NCI-H446 (cell line): Measurements from ENCODE around the gene BIRC6.
"Not testable (repeated sequence)": the region's sequence is repeated elsewhere in the genome, so short reads cannot be mapped to it uniquely, and the experiment has no call there.

Experiments used
- DNase-seq, 2 experiments: peaks; one replicate each; lab custom pipeline; 2025; lab: John Stamatoyannopoulos, UW

Gene BIRC6

GRCh38 chr2:32514946-32515345 lies 158.1 kb downstream of the BIRC6 start:
- no peak for DNase-seq

GRCh38 chr2:32516567-32516966 lies 159.7 kb downstream of the BIRC6 start:
- DNase-seq = peak in 1 of 2 experiments; percentile 7

DNA sequence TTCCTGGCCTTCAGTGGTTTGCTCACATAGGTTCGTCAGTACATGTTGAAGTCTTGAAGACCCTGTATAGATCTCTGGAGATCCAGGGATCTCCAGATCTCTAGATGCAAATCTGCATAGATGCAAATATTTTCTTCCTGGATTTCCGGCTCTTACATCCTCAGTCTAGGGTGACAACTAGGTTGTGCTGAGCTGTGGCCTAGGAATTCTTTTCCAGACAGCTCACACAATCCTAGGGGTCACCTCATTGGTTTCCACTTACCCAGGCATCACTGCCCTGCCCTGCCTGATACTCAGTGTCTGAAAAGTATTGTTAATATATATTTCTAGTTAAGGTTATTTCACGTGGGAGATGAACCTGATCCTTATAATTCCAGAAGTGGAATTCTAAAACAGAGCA lies 165.9 kb downstream of the BIRC6 start:
- no peak for DNase-seq

DNA sequence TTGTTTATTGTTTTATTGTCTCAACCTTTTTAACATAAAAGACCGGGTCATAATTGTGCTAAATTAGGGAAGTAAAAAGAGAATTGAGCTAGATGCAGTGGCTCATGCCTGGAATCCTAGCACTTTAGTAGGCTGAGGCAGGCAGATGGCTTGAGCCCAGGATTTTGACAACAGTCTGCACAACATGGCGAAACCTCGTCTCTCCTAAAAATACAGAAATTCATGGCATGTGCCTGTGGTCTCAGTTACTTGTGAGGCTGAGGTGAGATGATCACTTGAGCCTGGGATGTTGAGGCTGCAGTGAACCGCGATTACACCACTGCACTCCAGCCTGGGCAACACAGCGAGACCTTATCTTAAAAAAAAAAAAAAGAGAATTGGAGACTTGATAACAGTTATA lies 166.9 kb downstream of the BIRC6 start:
- no peak for DNase-seq

- DNase-seq = no peak
Observed at GRCh38 chr2:32532341-32532740, 175.5 kb downstream of the BIRC6 start.

DNA sequence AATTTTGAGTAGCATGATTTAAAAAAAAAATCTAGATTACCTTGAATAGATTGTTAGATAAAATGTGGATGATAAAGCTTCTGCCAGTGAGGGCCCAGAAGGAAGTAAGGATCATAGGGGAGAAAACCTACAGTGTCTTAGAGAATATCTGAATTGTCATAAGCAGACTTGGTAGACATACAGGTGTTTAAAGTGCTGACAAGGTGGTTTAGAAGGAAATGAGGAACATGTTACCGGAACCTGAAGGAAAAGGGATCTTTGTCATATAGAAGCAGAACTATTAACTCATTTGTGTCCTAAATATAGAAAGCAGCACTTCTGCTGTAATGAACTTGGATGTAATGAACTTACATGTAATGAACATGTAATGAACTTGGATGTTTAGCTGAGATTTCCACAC lies 176.1 kb downstream of the BIRC6 start:
- no peak for DNase-seq

- no peak for DNase-seq
Observed at GRCh38 chr2:32534831-32535230, 178.0 kb downstream of the BIRC6 start.

- no peak for DNase-seq
Observed at GRCh38 chr2:32538735-32539134, 181.9 kb downstream of the BIRC6 start.

DNA sequence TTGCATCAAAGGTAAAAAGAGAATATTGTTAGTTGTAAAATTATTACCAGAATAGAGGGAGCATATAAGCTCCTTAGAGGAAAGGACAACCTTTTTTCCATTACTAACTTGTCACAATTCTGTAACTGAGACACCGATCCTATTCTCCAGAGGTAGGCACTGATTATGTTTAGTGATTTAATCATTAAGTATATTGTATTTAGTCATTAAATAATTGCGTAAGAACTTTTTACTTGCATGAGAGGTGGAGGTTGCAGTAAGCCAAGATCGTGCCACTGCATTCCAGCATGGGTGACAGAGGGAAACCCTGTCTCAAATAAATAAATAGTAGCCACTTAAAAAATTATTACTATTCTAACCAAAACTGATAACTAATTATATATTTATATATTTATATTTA lies 195.7 kb downstream of the BIRC6 start:
- not testable (repeated sequence) for DNase-seq

- DNase-seq = peak in 1 of 2 experiments; percentile 47
Observed at GRCh38 chr2:32553829-32554432, 197.1 kb downstream of the BIRC6 start.

DNA sequence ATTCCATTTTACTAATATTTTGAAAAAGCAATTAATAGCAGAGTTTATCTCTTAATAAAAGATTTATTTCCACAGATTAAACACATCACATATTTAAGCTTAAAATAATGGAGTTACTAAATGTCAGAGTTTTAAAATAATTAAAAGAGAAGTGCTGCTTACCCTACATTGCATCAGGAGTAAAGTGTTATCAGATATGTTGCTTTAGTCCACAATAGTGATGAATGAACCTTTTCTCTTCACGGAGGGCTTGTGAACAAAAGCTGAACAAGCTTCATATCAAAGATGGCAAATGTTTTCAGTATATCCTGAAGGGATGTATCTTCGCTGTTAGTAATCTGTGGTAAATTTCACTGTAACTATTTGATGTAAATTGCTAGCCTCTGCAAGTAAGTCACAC lies 201.7 kb downstream of the BIRC6 start:
- DNase-seq = no peak

- no peak for DNase-seq
Observed at GRCh38 chr2:32559136-32559535, 202.3 kb downstream of the BIRC6 start.

DNA sequence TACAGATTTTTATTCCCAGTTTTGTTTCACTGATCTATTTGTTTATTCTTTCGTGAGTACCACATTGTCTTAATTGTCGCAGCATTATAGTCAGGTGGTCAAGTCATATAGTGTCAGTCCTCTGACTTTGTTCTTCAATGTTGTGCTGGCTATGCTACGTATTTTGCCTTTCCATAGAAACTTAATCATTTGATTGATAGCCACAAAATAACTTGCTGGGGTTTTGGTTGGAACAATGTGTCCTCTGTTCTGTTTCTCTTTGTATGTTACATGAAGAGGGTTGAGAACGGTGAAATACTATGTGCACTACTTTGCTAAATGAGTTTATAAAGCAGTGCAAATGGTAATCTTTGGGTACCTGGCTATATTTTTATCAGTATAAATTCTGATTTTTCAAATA lies 206.1 kb downstream of the BIRC6 start:
- no peak for DNase-seq

DNA sequence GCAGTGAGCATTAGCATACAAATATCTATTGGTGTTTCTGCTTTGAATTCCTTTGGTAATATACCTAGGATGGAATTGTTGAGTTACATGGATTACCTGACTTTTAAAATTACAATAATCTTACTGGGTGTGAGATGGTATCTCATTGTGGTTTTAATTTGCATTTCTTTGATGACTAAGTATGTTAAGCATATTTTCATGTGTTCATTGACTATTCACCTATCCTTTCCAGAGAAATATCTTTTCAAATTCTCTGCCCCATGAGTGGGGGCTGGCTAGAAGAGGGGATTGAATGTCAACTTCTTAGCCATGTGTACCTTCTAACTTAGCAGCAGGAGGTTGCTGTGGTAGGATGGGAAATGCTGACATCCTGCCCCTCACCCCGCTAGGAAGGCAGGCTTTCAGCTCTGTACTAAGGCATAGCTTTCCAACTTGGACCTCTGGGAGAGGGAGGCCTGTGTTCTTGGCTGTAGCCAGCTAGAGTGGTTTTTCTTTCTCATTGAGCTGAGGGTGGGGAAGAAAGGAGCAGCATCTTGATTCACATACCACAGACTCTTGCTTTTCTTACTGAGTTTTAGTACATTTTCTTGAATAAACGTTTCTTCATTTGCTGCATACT lies 207.7 kb downstream of the BIRC6 start:
- no peak for DNase-seq

GRCh38 chr2:32565902-32566301 lies 209.1 kb downstream of the BIRC6 start:
- DNase-seq = no peak

GRCh38 chr2:32572030-32572429 lies 215.2 kb downstream of the BIRC6 start:
- no peak for DNase-seq

- DNase-seq = no peak
Observed at GRCh38 chr2:32572737-32573136, 215.9 kb downstream of the BIRC6 start.

GRCh38 chr2:32591669-32592463 lies 235.0 kb downstream of the BIRC6 start:
- no peak for DNase-seq

DNA sequence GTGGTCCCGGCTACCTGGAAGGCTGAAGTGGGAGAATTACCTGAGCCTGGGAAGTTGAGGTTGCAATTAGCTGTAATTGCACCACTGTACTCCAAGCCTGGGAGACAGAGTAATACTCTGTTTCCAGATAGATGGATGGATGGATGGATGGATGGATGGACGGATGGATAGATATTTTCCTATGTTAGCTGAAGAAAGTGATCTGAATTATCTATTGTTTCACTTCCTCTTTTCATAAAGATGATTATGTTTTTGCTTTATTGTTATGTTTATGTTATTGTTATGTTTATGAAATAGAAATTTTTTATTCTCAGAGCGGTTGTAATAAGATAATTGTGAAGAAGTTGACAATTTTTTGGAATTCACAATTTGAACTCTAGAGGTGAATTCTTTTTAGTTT lies 237.8 kb downstream of the BIRC6 start:
- no peak for DNase-seq

GRCh38 chr2:32611366-32611765 lies 254.5 kb downstream of the BIRC6 start:
- no peak for DNase-seq

DNA sequence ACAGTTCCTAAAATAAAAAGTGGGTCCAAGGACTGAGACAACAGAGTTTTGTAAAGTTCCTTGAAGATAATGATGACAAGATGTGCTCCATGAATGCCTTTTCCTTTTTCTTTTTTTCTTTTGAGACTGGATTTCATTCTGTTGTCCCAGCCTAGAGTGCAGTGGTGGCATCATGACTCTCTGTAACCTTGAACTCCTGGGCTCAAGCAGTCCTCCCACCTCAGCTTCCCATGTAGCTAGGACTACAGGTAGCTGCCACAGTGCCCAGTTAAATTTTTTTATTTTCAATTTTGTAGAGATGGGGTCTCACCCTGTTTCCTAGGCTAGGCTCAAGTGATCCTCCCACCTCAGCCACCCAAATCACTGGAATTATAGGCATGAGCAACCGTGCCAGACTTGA lies 254.9 kb downstream of the BIRC6 start:
- DNase-seq = no peak

- no peak for DNase-seq
Observed at GRCh38 chr2:32614084-32614483, 257.3 kb downstream of the BIRC6 start.

GRCh38 chr2:32617599-32618189 lies 260.9 kb downstream of the BIRC6 start:
- no peak for DNase-seq
